Upper lobe of left lung (tissue), 6 donors: ENCODE data around the gene RPRD1A. TPM values are rescaled to one million over a fixed set of nuclear protein-coding genes. Genes with fewer than 3 reads are reported as not detected.

Experiments used
- ATAC-seq, 2 donors: fragments of 200-7000 bp; cut with Tn5 transposase; one replicate each; pipeline ENCODE4 v1.9.1; 2022; ENCODE audit warnings: mild to moderate bottlenecking in 2 of 2, moderate library complexity in 2 of 2; ENCODE audit not compliant: low FRiP score in 2 of 2
- DNase-seq, 2 donors: peaks; one replicate each; pipeline ENCODE4 v3.0.0-alpha.2; 2019 to 2020
- H3K27ac ChIP-seq, 4 donors: fragments of 200-600 bp; sonication (generic); one replicate each; pipeline ENCODE4 v1.5.1; 2016 to 2019
- H3K27me3 ChIP-seq, 4 donors: fragments of 200-600 bp; sonication (generic); one replicate each; pipeline ENCODE4 v1.5.1; 2017 to 2019
- H3K36me3 ChIP-seq, 4 donors: fragments of 200-600 bp; sonication (generic); one replicate each; pipeline ENCODE4 v1.5.1; 2016 to 2019
- H3K4me1 ChIP-seq, 4 donors: fragments of 200-600 bp; sonication (generic); one replicate each; pipeline ENCODE4 v1.5.1; 2018 to 2019
- H3K4me3 ChIP-seq, 4 donors: fragments of 200-600 bp; sonication (generic); one replicate each; pipeline ENCODE4 v1.5.1; 2017 to 2019; ENCODE audit warnings: mild to moderate bottlenecking in 2 of 4, moderate library complexity in 1 of 4
- H3K9me3 ChIP-seq, 4 donors: fragments of 200-600 bp; sonication (generic); one replicate each; pipeline ENCODE4 v1.5.1; 2018 to 2019
- CTCF ChIP-seq, 6 experiments: fragments of 450-650 bp in 4 of 6; fragments of 200-600 bp in 2 of 6; sonication (generic) in 2 of 6; IDR thresholded peaks; one replicate each; pipeline ENCODE4 v1.5.1; 2016 to 2019; ENCODE audit warnings: antibody characterized with exemption in 6 of 6
- EP300 ChIP-seq, 4 donors: sonication (generic); formaldehyde crosslinking; IDR thresholded peaks; one replicate each; pipeline ENCODE4 v1.5.1; 2017; ENCODE audit warnings: antibody characterized with exemption in 4 of 4, control low read depth in 2 of 4
- POLR2A ChIP-seq, 4 donors: fragments of 450-650 bp; IDR thresholded peaks; one replicate each; pipeline ENCODE4 v1.5.1; 2016 to 2017; ENCODE audit warnings: antibody characterized with exemption in 4 of 4, mild to moderate bottlenecking in 2 of 4
- POLR2AphosphoS5 ChIP-seq, 2 donors: sonication (generic); formaldehyde crosslinking; IDR thresholded peaks; one replicate each; pipeline ENCODE4 v1.5.1; 2017; ENCODE audit warnings: antibody characterized with exemption in 2 of 2
- WGBS, 2 donors: methylation state at CpG; one replicate each; pipeline ENCODE4 v1.1.5; 2017 to 2018; 5-methylcytosine and 5-hydroxymethylcytosine counted together
- total RNA-seq, 6 donors: library from RNA; depleted of rRNA in 4 of 6; stranded (reverse); fragments of >200 nt in 4 of 6; gene quantifications; one replicate each; pipeline versions ENCODE4 v1.1.0 to v1.2.1, GENCODE V29; 2016 to 2021
- donor health status: DM: no; HTN: no; CAD: no; lungs with moderate emphysema.
- donor health status: DM: no; HTN: yes; CAD: no; lungs with severe emphysema.

Gene RPRD1A
- total RNA-seq, 6 donors from 2014 or later = 30.6 to 84.4 (median 44.3) TPM

- H3K27ac ChIP-seq = no peak overlapping the region
- 88% methylated on average over 3 of the region's 3 CpGs for WGBS, 2 donors
- peaks cover 0 to 5% (median 0%) of the 10 kb centered on the region in 4 donors for H3K9me3 ChIP-seq
- DNase-seq = no peak
- TF ChIP-seq EP300 (IDR thresholded peaks at IDR 0.05) = no peak
- no peak for TF ChIP-seq CTCF (IDR thresholded peaks at IDR 0.05)
- no peak for TF ChIP-seq POLR2AphosphoS5 (IDR thresholded peaks at IDR 0.05)
- TF ChIP-seq POLR2A (IDR thresholded peaks at IDR 0.05) = no peak
- no peaks in the 10 kb centered on the region for H3K4me1 ChIP-seq
- H3K4me3 ChIP-seq = no peak overlapping the region
- H3K27me3 ChIP-seq = no peaks in the 10 kb centered on the region
- no peak for ATAC-seq
- H3K36me3 ChIP-seq = no peaks in the 10 kb centered on the region
Observed at GRCh38 chr18:35956226-35956625, 111.1 kb downstream of the RPRD1A start.

DNA sequence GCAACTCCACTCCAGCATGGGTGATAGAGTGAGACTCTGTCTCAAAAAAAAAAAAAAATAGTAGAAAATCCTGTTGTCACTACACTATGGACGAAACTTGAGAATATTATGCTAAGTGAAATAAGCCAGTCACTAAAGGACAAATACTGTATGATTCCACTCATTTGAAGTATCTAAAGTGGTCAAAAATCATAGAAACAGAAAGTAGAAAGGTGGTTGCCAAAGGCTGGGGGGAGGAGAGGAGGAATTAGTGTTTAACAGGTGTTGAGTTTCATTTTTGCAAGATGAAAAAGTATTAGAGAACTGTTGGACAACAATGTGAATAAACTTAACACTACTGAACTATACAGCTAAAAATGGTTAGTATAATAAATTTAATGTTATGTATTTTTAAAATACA lies 113.7 kb downstream of the RPRD1A start:
- 76 to 78% methylated on average over 1 of the region's 1 CpG for WGBS, 2 donors
- H3K27me3 ChIP-seq = no peaks in the 10 kb centered on the region
- H3K36me3 ChIP-seq = no peaks in the 10 kb centered on the region
- H3K4me3 ChIP-seq = no peak overlapping the region
- no peaks in the 10 kb centered on the region for H3K9me3 ChIP-seq
- peaks cover 4 to 9% (median 7%) of the 10 kb centered on the region in 4 donors for H3K4me1 ChIP-seq
- TF ChIP-seq EP300 (IDR thresholded peaks at IDR 0.05) (no peak), POLR2A (IDR thresholded peaks at IDR 0.05) (no peak), CTCF (IDR thresholded peaks at IDR 0.05) (no peak), POLR2AphosphoS5 (IDR thresholded peaks at IDR 0.05) (no peak)
- DNase-seq (no peak), ATAC-seq (no peak)
- H3K27ac ChIP-seq = no peak overlapping the region

GRCh38 chr18:35950628-35950982 lies 116.8 kb downstream of the RPRD1A start:
- Histone ChIP-seq H3K27ac (no peak overlapping the region), H3K27me3 (no peaks in the 10 kb centered on the region), H3K36me3 (no peaks in the 10 kb centered on the region), H3K4me1 (peaks cover 4 to 9% (median 7%) of the 10 kb centered on the region in 4 donors), H3K4me3 (peak overlapping the region in 3 of 4 donors; percentile 34 to 54 (median 51)), H3K9me3 (no peaks in the 10 kb centered on the region)
- WGBS, 2 donors = 12 to 16% methylated on average over 6 of the region's 6 CpGs
- ATAC-seq = no peak
- TF ChIP-seq POLR2A (IDR thresholded peaks at IDR 0.05) (no peak), CTCF (IDR thresholded peaks at IDR 0.05) (peak in 1 of 6 experiments; percentile 51), POLR2AphosphoS5 (IDR thresholded peaks at IDR 0.05) (no peak), EP300 (IDR thresholded peaks at IDR 0.05) (no peak)
- no peak for DNase-seq

GRCh38 chr18:35949903-35950627 lies 117.3 kb downstream of the RPRD1A start:
- TF ChIP-seq POLR2AphosphoS5 (IDR thresholded peaks at IDR 0.05) (no peak), CTCF (IDR thresholded peaks at IDR 0.05) (peak; percentile 82 to 96 (median 89))
- Histone ChIP-seq H3K4me1 (peaks cover 4 to 9% (median 7%) of the 10 kb centered on the region in 4 donors), H3K9me3 (no peaks in the 10 kb centered on the region), H3K27me3 (no peaks in the 10 kb centered on the region), H3K36me3 (no peaks in the 10 kb centered on the region), H3K4me3 (peak overlapping the region; percentile 30 to 54 (median 42)), H3K27ac (no peak overlapping the region)
- WGBS, 2 donors = 0 to 8% methylated on average over 15 to 29 of the region's 54 CpGs
- peak; percentile 84 to 94 for ATAC-seq
- DNase-seq = peak; percentile 50 to 87

DNA sequence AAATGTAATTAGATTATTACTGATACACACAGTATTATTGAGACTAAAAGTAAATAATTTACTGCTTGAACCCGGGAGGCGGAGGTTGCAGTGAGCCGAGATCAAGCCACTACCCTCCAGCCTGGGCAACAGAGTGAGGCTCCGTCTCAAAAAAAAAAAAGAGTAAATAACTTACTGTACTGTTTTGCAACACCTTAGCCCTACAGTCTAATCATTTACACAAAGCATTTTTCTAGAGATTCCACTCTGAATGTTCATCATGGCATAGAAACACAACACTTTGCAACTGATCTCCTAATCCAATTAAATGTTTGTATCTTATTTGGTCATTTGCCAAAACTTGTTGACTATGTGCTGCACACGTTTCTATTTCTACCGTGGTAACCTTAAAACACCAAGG lies 118.3 kb downstream of the RPRD1A start:
- no peak for DNase-seq
- H3K4me1 ChIP-seq = peaks cover 4 to 9% (median 7%) of the 10 kb centered on the region in 4 donors

More for the DNA sequence above, 118.3 kb downstream of the RPRD1A start:
- 71 to 75% methylated on average over 6 of the region's 6 CpGs for WGBS, 2 donors
- Histone ChIP-seq H3K9me3 (no peaks in the 10 kb centered on the region), H3K27me3 (no peaks in the 10 kb centered on the region), H3K27ac (no peak overlapping the region), H3K36me3 (no peaks in the 10 kb centered on the region), H3K4me3 (no peak overlapping the region)
- TF ChIP-seq POLR2A (IDR thresholded peaks at IDR 0.05) = no peak
- no peak for TF ChIP-seq EP300 (IDR thresholded peaks at IDR 0.05)
- no peak for TF ChIP-seq POLR2AphosphoS5 (IDR thresholded peaks at IDR 0.05)
- TF ChIP-seq CTCF (IDR thresholded peaks at IDR 0.05) = no peak
- ATAC-seq = no peak
